VCaP (cell line): ENCODE measurements around the gene CGB8.
"Not testable (repeated sequence)": the region's sequence is repeated elsewhere in the genome, so short reads cannot be mapped to it uniquely, and the experiment has no call there.

Source experiments
- H3K27ac ChIP-seq: fragments of 450-650 bp; 2 replicates; pipeline ENCODE4 v1.5.1; 2017
- CTCF ChIP-seq: fragments of 450-650 bp; conservative IDR thresholded peaks from 2 replicates; pipeline ENCODE4 v1.5.1; 2017; ENCODE audit warnings: mild to moderate bottlenecking, moderate library complexity

CGB8 gene

GRCh38 chr19:49042177-49042576 is 6.7 kb downstream of the CGB8 start:
- TF ChIP-seq CTCF: no peak
- no peak overlapping the region for H3K27ac ChIP-seq

- not testable (repeated sequence) for H3K27ac ChIP-seq
Observed at GRCh38 chr19:49039736-49040135, 9.2 kb downstream of the CGB8 start.

GRCh38 chr19:49038557-49039276 is 10.2 kb downstream of the CGB8 start:
- H3K27ac ChIP-seq: not testable (repeated sequence)

- not testable (repeated sequence) for H3K27ac ChIP-seq
Observed at GRCh38 chr19:49038111-49038510, 10.8 kb downstream of the CGB8 start.

- not testable (repeated sequence) for H3K27ac ChIP-seq
Observed at GRCh38 chr19:49036815-49037214, 12.1 kb downstream of the CGB8 start, which contains the start of gene CGB1. Gene CGB1, minus strand, starts transcription at chr19:49036895. Its CDS starts 184 bp downstream, at chr19:49036711.

- H3K27ac ChIP-seq: not testable (repeated sequence)
Observed at GRCh38 chr19:49031642-49032301, 17.1 kb downstream of the CGB8 start, which contains the start of gene CGB2. Gene CGB2, plus strand, starts transcription at chr19:49031890. Its CDS starts 206 bp downstream, at chr19:49032096.

- not testable (repeated sequence) for H3K27ac ChIP-seq
Observed at GRCh38 chr19:49030323-49030722, 18.6 kb downstream of the CGB8 start.

- H3K27ac ChIP-seq: not testable (repeated sequence)
Observed at GRCh38 chr19:49029749-49030148, 19.2 kb downstream of the CGB8 start.

- not testable (repeated sequence) for H3K27ac ChIP-seq
Observed at GRCh38 chr19:49028686-49029085, 20.2 kb downstream of the CGB8 start.

GRCh38 chr19:49025599-49025998 is 23.3 kb downstream of the CGB8 start:
- not testable (repeated sequence) for H3K27ac ChIP-seq

- H3K27ac ChIP-seq: not testable (repeated sequence)
Observed at GRCh38 chr19:49025088-49025487, 23.8 kb downstream of the CGB8 start.

- not testable (repeated sequence) for H3K27ac ChIP-seq
Observed at GRCh38 chr19:49024233-49024632, 24.7 kb downstream of the CGB8 start, which contains the start of gene CGB3. Gene CGB3, minus strand, starts transcription at chr19:49024333. Its CDS starts 362 bp downstream, at chr19:49023971.

GRCh38 chr19:49022116-49022515 is 26.8 kb downstream of the CGB8 start:
- H3K27ac ChIP-seq: no peak overlapping the region
- TF ChIP-seq CTCF: no peak
